GM21825 (cell line): Measurements from ENCODE around the gene JADE1.

Source experiments
- ATAC-seq: cut with Tn5 transposase; IDR thresholded peaks from one replicate; pipeline ENCODE4 v1.9.1; 2021; ENCODE audit warnings: mild to moderate bottlenecking, moderate library complexity; ENCODE audit not compliant: unreplicated experiment

Gene JADE1

DNA sequence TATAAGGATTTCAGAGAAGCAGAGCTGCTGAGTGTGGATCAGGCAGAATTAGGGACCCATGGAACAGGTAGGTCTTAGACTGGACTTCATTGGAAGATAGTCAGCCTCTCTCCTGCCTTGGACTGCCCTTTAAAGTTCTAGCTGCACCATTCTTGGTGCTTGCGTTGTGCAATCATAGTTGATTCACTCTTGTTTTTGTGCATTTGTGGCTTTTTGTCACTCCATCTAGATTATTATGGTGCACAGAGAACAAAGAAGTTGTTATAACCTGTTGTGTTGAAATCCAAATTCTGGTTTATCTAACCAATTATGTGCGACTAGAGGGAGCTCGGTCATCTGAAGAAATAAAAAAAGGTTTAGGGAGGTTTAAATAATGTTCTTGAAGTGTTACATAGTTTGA, 59.3 kb downstream of the JADE1 start:
- no peak for ATAC-seq

- ATAC-seq, result no peak
Observed at GRCh38 chr4:128869776-128870509, 60.4 kb downstream of the JADE1 start.

DNA sequence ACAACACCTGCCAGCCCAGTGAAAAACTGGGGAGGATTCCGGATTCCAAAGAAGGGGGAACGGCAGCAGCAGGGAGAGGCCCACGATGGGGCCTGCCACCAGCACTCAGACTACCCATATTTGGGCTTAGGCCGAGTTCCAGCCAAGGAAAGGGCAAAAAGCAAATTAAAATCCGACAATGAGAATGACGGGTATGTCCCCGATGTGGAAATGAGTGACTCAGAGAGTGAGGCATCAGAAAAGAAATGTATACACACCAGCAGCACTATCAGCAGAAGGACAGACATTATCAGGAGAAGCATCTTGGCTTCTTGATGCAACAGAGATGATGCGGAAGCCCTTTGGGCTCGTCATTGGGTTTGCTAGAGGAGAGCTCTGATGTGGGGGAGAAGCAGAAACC, 62.4 kb downstream of the JADE1 start:
- ATAC-seq, result no peak

GRCh38 chr4:128876200-128876599, 66.7 kb downstream of the JADE1 start:
- ATAC-seq, result no peak

DNA sequence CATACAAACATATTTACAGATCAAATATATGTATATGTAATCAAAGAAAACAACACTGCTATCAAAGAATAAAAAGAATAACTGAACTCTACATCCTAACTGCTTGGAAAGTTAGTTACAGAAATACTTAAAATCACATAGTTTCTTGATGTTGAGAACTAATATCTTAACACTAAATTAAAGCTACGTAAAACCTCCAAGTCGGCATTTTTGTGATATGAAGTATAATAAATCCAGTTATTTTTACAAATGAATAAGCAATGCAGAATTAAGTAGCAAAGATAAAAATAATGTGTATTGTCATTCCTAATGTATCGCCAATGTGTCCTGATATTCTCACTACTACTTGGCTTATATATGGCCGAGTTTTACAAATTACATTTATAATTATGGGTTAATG, 68.4 kb downstream of the JADE1 start:
- ATAC-seq, result no peak

DNA sequence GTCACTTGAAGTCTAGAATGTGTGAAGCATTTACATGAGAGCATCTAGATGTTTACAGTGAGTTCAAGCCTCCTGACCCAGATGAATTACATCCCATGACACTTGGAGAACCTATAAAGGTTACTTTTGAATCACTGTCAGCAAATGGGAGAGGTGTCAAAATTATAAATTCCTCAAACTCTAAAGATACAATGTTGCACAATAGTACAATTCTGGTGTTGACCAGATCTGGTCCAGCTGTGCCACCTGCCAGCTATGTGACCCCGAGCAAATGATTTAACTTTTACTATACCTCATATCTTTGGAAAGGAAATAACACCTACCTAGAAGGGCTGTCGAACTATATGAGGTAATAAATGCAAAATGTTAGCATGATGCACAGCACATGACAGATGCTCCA, 69.8 kb downstream of the JADE1 start:
- no peak for ATAC-seq

DNA sequence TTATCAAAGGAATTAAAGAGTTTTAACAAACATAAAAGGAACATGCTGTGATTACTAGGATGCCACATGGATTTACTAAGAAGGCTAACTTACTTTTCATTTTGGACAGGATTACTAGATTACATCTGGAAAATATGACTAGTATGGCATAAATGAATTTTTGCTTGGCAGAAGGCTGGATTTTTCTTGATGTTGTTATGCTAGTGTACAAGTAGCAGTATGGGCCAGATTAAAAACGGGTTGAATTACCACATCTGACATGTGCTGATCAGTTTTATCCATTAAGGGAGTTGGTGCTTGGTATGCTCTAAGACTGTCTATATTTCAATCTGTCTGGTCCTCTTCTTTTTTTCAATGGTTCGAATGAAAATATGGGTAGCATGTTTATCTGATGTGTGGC, 70.5 kb downstream of the JADE1 start:
- no peak for ATAC-seq

- ATAC-seq, result no peak
Observed at GRCh38 chr4:128880662-128881061, 71.2 kb downstream of the JADE1 start.

- ATAC-seq, result no peak
Observed at GRCh38 chr4:128904821-128905220, 95.3 kb downstream of the JADE1 start.

GRCh38 chr4:128906581-128906980, 97.1 kb downstream of the JADE1 start:
- ATAC-seq, result no peak

- no peak for ATAC-seq
Observed at GRCh38 chr4:128907981-128908380, 98.5 kb downstream of the JADE1 start.

- ATAC-seq, result no peak
Observed at GRCh38 chr4:128908735-128909134, 99.2 kb downstream of the JADE1 start.

DNA sequence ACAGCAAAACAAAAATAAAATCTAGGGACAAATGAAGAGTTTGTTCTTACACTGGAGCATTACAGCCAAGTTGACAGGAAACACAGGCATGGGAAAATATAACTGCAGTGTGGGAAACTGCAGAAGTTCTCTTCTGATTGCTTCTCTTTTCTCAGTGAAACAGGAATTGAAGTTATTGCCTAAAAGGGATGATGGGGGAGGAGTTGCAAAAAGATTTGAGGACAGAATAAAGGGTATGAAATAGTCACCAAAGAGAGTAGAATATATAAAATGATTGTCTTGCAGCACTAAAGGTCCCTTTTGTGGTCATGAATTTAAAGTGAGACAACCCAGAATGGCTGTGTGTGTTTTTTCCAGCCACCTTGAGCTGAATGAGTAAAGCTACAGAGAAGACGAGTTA, 103.7 kb downstream of the JADE1 start:
- ATAC-seq, result no peak

DNA sequence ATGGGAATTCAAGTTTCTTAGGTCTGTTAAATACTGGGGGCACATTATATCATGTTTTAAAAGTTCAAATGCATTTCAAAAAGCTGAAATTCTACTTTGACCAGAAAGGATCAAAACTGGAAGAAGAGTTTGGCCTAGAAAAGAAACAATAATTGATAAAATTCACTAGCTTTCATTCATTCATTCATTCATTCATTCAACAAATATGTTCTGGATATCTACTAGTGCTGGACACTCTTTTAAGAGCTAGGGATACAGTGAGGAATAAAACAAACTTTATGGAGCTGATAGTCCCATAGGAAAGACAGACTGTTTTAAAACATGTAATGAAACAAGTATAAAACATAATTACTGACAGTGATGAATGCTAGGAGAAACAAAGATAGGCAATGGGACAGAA, 106.0 kb downstream of the JADE1 start:
- ATAC-seq, result no peak

DNA sequence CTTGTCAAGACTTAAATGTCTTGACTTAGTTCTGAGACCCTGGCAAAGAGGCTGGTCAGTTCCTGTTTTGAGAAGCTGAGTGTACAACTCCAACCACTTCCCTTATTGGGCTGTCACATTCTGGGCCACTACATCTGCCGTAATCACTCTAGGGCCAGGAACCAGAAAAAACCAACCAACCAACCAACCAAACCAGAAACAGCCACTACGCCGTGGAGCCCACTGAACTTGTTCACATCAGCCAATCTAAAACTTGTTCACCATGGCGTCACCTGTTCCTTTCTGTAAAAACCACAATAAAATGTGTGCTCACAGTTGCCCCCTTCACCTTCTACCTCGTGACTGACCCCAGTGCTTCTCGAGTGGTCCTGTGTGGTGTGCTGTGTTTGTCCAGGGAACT, 107.3 kb downstream of the JADE1 start:
- peak; percentile 74 for ATAC-seq

DNA sequence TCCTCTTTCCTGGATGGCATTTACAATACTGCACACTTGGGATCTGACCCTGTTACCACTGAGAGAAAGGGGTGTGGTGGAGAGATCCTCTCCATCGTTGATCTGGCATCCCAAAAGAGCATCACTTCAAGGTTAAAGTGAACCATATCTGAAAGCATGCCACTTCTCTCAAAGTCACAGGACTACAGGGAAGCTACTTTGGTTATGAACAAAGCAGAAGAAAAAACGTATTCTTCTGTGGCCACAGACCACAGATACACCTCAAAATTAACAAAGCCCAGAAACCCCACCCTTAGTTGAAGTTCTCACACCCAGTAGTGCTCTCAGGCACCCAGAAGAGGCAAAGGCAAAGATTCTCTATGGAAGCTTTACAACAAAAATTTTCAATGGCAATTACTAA, 108.3 kb downstream of the JADE1 start:
- ATAC-seq, result peak; percentile 79

DNA sequence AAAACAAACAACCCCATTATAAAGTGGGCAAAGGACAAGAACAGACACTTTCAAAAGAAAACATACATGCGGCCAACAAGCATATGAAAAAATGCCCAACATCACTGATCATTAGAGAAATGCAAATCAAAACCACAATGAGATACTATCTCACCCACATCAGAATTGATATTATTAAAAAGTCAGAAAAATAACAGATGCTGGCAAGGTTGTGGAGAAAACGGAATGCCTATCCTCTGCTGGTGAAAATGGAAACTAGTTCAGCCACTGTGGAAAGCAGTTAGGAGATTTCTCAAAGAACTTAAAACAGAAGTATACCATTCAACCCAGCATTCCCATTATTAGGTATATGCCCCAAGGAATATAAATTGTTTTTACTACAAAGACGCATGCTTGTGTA, 112.5 kb downstream of the JADE1 start:
- ATAC-seq, result no peak
